SHP77 (cell line): ENCODE results near the gene BRPF3.

Experiments
- DNase-seq, 2 experiments: peaks; one replicate each; lab custom pipeline; 2025; lab: John Stamatoyannopoulos, UW

Gene BRPF3

DNA sequence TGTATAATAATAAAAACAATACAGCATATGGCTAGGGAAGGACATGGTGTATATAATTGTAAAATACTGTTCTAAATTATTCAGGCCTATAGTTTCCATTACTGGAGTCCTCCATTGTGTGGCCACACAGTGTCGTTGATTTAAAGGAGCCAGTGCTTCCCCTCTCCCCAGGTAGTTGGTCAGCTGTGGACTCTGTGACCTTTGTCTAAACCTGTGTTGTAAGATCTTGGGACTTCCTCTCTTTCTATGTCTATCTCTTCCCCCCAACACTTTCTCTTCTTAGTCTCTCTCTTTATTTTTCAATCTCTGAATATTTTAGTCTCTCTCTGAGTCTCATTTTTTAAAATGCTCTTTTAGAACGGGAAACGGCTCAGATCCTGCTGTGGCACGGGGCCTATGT is 35.6 kb downstream of the BRPF3 start:
- DNase-seq, result no peak

DNA sequence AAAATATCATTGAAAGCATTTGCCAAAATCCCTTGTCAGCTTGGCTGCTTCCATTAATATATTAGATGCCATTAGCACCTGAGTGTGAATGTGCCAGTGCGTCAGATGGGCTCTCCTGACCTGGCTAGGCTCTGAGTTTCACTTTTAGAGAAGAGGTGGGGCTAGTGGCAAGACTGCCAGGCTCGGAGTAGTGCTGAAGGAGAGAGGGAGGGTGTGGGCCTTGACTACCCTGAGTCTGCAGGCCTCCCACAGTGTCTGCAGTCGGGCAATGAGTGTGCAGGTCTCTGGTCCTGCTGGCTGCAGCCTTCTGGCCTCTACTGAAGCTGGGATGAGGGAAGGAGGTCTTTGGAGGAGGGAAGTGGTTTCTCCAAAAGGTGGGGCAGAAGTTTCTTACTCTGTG is 38.8 kb downstream of the BRPF3 start:
- no peak for DNase-seq

- no peak for DNase-seq
Measured at GRCh38 chr6:36235862-36236261, 39.3 kb downstream of the BRPF3 start.

- DNase-seq, result no peak
Measured at GRCh38 chr6:36239774-36240173, 43.2 kb downstream of the BRPF3 start.

- DNase-seq, result no peak
Measured at GRCh38 chr6:36241728-36242127, 45.2 kb downstream of the BRPF3 start.

GRCh38 chr6:36242161-36242560 is 45.6 kb downstream of the BRPF3 start:
- no peak for DNase-seq

DNA sequence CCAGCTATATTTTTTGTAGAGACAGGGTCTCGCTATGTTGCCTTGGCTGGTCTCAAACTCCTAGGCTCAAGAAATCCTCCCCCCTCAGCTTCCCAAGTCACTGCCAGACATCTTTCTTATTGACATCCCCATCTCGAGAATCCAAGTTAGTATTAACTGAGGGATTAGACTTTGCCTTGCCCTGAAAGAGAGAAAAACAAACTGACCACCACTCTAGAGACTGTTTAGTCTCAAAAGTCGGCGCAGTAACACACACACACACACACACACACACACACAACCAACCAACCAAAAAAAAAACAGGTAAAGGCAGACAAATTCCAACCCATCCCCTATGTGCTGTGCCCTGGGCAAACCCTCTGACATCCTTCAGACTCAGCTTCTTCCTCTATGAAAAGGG is 46.1 kb downstream of the BRPF3 start:
- no peak for DNase-seq

DNA sequence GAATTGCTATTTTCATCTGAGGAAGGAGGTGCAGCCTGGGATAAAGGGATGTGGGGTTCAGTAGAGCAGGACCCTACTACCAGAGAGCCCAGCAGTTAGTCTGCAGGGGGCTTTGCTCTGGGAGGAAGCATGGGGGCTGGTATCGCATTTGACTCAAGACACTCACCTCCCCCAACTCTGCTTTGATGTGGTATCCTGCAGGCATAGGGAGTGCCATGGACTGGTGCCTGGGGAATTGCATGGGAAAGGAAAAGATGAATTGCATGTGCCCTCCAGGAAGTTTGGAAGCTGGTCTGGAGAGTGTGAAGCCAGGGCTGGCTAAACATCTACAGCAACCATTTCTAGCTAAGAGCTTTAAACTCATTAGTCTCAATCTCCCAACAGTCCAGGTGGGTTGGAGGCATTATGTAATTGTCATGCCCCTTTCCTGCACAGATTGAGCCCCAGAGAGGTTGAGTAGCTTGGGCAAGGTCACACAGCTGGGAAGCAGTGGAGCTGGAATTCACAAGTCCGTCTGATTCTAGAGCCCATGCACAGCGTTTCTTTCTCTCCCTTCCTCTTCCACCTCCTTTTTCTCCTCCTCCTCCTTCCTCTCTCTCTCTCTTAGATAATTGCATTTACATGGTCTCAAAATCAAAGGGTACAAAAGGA is 47.1 kb downstream of the BRPF3 start:
- DNase-seq, result no peak

GRCh38 chr6:36244641-36245280 is 48.2 kb downstream of the BRPF3 start:
- no peak for DNase-seq

GRCh38 chr6:36245572-36246061 is 49.1 kb downstream of the BRPF3 start:
- DNase-seq, result no peak

DNA sequence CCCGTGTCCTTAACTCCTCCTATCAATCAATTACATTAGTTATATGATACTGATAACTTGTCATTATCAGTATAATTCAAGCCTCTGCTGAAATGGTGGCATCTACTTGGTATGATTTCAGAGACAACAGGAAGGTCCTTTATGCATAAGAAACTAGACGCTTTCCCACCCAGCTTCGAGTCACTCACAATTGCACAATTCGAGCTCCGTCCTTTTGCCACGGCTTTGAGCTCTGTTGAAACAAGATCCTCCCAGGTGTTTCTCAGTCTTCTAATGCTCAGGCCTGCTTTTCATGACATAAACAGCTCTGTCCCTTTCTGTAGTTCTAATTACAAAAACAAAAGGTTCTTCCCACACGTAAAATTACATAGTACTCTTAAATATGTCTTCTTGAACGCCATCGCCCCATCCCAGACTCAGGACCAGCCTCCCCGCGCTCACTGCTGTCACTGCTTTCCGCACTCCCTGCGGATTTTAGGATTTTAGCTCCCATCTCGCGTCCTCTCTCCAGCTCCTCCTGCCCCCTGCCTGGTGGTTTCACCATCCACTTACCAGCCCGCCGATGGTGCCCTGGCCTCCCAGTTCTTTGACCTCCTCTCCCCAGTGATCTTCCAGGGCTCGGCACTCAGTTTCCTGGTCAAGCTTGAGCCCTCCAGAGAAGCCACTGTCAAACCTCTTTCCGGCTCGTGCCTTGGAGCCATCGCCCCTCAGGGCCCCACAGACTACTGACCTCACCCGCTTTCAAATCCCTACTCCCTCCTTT is 50.1 kb downstream of the BRPF3 start:
- DNase-seq, result no peak

DNA sequence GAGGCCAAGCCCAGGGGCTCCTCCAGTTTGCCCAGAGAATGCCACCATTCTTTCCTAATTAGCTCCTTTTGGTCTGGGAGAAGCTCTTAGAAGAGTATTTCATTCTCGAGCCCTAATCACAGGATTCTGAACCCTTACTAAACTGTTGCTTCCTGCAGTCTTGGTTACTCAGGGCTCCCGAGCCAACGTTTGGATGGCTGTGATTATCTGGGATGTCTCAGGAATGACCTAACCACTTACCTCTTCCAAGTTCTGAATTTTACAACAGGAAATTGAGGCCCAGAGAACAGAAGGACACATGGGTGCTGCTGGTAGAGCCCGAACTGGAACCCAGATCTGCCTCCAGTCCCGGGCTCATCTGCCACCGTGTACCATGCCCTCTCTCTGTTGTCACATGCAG is 51.1 kb downstream of the BRPF3 start:
- DNase-seq, result no peak

- no peak for DNase-seq
Measured at GRCh38 chr6:36248980-36249379, 52.4 kb downstream of the BRPF3 start.

DNA sequence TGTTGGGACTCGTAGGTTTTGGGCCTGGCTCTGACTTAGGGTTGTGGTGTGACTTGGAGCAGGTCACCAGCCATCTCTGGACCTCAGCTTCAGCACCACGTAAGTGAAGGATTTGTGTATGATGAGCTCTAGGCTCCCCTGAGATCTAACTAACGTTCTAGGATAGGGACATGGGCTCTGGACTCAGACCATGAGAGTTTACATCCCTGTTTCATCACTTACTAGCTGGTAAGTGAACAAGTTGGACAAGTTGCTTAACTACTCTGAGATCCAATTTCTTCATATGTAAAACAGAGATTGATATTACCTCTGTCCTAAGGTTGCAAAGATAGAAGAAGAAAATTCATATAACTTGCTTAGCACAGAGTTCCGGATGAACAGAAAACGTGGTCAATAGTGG is 53.0 kb downstream of the BRPF3 start:
- DNase-seq, result no peak

GRCh38 chr6:36252005-36252404 is 55.5 kb downstream of the BRPF3 start:
- no peak for DNase-seq

GRCh38 chr6:36263390-36264000 is 67.0 kb downstream of the BRPF3 start:
- no peak for DNase-seq

DNA sequence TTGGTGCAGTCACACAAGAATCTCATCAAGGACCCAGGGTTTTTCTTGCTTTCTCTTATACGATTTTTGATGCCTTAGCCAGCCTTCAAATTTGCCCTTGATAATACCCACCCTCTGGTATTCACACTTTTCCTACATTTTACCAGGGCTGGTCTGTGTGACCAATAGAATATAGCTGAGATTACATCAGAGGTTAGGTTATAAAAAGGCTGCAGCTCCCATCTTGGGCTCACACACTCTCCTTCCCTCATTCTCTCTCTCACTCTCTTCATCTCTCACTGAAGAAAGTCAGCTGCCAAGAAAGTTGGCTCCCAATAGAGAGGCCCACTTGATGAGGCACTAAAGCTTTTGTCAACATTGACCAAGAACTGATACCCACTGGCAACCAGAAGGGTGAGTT is 69.2 kb downstream of the BRPF3 start:
- DNase-seq, result no peak

- no peak for DNase-seq
Measured at GRCh38 chr6:36266913-36267644, 70.5 kb downstream of the BRPF3 start.

- no peak for DNase-seq
Measured at GRCh38 chr6:36267731-36268477, 71.4 kb downstream of the BRPF3 start.

GRCh38 chr6:36268478-36269275 is 72.1 kb downstream of the BRPF3 start:
- no peak for DNase-seq
